Measurements from ENCODE around the gene PEX11A. TPM values are rescaled to one million over a fixed set of nuclear protein-coding genes. Genes with fewer than 3 reads are reported as not detected.

PEX11A gene
- total RNA-seq, 6 donors from 2014 or later = 4.4 to 18.7 (median 6.7) TPM

- Histone ChIP-seq H3K27ac (no peak overlapping the region), H3K27me3 (peaks cover 0 to 12% (median 2%) of the 10 kb centered on the region in 4 donors), H3K36me3 (no peaks in the 10 kb centered on the region), H3K9me3 (no peaks in the 10 kb centered on the region), H3K4me3 (no peak overlapping the region), H3K4me1 (peaks cover 3 to 18% (median 12%) of the 10 kb centered on the region in 4 donors)
- DNase-seq (no peak), ATAC-seq (ENCODE audit: low FRiP score in 2 of 2) (no peak)
- WGBS, 2 donors = 81% methylated on average over 5 of the region's 5 CpGs
- TF ChIP-seq, protein P1, sequence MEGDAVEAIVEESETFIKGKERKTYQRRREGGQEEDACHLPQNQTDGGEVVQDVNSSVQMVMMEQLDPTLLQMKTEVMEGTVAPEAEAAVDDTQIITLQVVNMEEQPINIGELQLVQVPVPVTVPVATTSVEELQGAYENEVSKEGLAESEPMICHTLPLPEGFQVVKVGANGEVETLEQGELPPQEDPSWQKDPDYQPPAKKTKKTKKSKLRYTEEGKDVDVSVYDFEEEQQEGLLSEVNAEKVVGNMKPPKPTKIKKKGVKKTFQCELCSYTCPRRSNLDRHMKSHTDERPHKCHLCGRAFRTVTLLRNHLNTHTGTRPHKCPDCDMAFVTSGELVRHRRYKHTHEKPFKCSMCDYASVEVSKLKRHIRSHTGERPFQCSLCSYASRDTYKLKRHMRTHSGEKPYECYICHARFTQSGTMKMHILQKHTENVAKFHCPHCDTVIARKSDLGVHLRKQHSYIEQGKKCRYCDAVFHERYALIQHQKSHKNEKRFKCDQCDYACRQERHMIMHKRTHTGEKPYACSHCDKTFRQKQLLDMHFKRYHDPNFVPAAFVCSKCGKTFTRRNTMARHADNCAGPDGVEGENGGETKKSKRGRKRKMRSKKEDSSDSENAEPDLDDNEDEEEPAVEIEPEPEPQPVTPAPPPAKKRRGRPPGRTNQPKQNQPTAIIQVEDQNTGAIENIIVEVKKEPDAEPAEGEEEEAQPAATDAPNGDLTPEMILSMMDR (IDR thresholded peaks at IDR 0.05) = no peak
- no peak for TF ChIP-seq EP300 (IDR thresholded peaks at IDR 0.05)
- no peak for TF ChIP-seq POLR2AphosphoS5 (IDR thresholded peaks at IDR 0.05)
- TF ChIP-seq POLR2A (IDR thresholded peaks at IDR 0.05) = no peak
Observed at GRCh38 chr15:89657686-89658200, 32.8 kb downstream of the PEX11A start.

- H3K27me3 ChIP-seq = peaks cover 0 to 12% (median 2%) of the 10 kb centered on the region in 4 donors
- H3K27ac ChIP-seq = no peak overlapping the region
- TF ChIP-seq, protein P1 (IDR thresholded peaks at IDR 0.05) = no peak
- TF ChIP-seq POLR2A (IDR thresholded peaks at IDR 0.05) (no peak), POLR2AphosphoS5 (IDR thresholded peaks at IDR 0.05) (no peak), EP300 (IDR thresholded peaks at IDR 0.05) (no peak)
- 69 to 75% methylated on average over 7 of the region's 7 CpGs for WGBS, 2 donors
- no peaks in the 10 kb centered on the region for H3K9me3 ChIP-seq
- H3K4me3 ChIP-seq = no peak overlapping the region
- ATAC-seq (ENCODE audit: low FRiP score in 2 of 2) (no peak), DNase-seq (no peak)
- H3K4me1 ChIP-seq = peaks cover 3 to 15% (median 11%) of the 10 kb centered on the region in 4 donors
- no peaks in the 10 kb centered on the region for H3K36me3 ChIP-seq
Observed at GRCh38 chr15:89656116-89656815, 34.3 kb downstream of the PEX11A start.

- ATAC-seq (ENCODE audit: low FRiP score in 2 of 2) (peak; percentile 34 to 90), DNase-seq (peak in 1 of 2 donors; percentile 87)
- TF ChIP-seq, protein P1 (IDR thresholded peaks at IDR 0.05) = no peak
- no peak for TF ChIP-seq POLR2A (IDR thresholded peaks at IDR 0.05)
- TF ChIP-seq EP300 (IDR thresholded peaks at IDR 0.05) = no peak
- TF ChIP-seq POLR2AphosphoS5 (IDR thresholded peaks at IDR 0.05) = no peak
- Histone ChIP-seq H3K4me3 (peak within 1 kb of the TSS; percentile 29 to 59 (median 53)), H3K36me3 (no peaks in the 10 kb centered on the region), H3K27ac (peak within 1 kb of the TSS in 1 of 4 donors; percentile 3), H3K27me3 (peaks cover 0 to 12% (median 2%) of the 10 kb centered on the region in 4 donors), H3K9me3 (no peaks in the 10 kb centered on the region), H3K4me1 (peaks cover 3 to 15% (median 11%) of the 10 kb centered on the region in 4 donors)
- 3 to 8% methylated on average over 15 to 49 of the region's 87 CpGs for WGBS, 2 donors
Observed at GRCh38 chr15:89654847-89655805, 35.4 kb downstream of the PEX11A start, which contains the start of gene KIF7. KIF7 (minus strand) TSS chr15:89655467; CDS start chr15:89652930, 2,537 bp downstream.

GRCh38 chr15:89654301-89654761 is 36.2 kb downstream of the PEX11A start:
- peak in 1 of 2 donors; percentile 31 for ATAC-seq (ENCODE audit: low FRiP score in 2 of 2)
- H3K36me3 ChIP-seq = no peaks in the 10 kb centered on the region
- TF ChIP-seq, protein P1 (IDR thresholded peaks at IDR 0.05) = no peak
- no peak for TF ChIP-seq POLR2AphosphoS5 (IDR thresholded peaks at IDR 0.05)
- no peak for TF ChIP-seq EP300 (IDR thresholded peaks at IDR 0.05)
- no peak for TF ChIP-seq POLR2A (IDR thresholded peaks at IDR 0.05)
- peaks cover 3 to 15% (median 11%) of the 10 kb centered on the region in 4 donors for H3K4me1 ChIP-seq
- 45 to 51% methylated on average over 13 to 14 of the region's 14 CpGs for WGBS, 2 donors
- H3K4me3 ChIP-seq = peak overlapping the region in 3 of 4 donors; percentile 50 to 59 (median 56)
- no peak for DNase-seq
- H3K27me3 ChIP-seq = peaks cover 0 to 12% (median 2%) of the 10 kb centered on the region in 4 donors
- H3K9me3 ChIP-seq = no peaks in the 10 kb centered on the region
- no peak overlapping the region for H3K27ac ChIP-seq
